Testis (tissue), 3 donors: ENCODE data around the gene GPR108. TPM values are rescaled to one million over a fixed set of nuclear protein-coding genes. Genes with fewer than 3 reads are reported as not detected.

ENCODE experiments used
- DNase-seq: peaks from one replicate; pipeline ENCODE4 v3.0.0-alpha.2; 2019
- H3K27ac ChIP-seq, 2 donors: fragments of 200-600 bp; sonication (generic); one replicate each; pipeline ENCODE4 v1.5.1; 2019
- H3K27me3 ChIP-seq: fragments of 200-600 bp; sonication (generic); one replicate; pipeline ENCODE4 v1.5.1; 2019
- H3K36me3 ChIP-seq: fragments of 200-600 bp; sonication (generic); one replicate; pipeline ENCODE4 v1.5.1; 2017; ENCODE audit warnings: low read depth; ENCODE audit errors: missing control alignments
- H3K4me1 ChIP-seq: fragments of 200-600 bp; sonication (generic); one replicate; pipeline ENCODE4 v1.5.1; 2019
- H3K4me3 ChIP-seq, 2 donors: fragments of 200-600 bp; sonication (generic); one replicate each; pipeline ENCODE4 v1.5.1; 2017 to 2019
- H3K9me3 ChIP-seq: fragments of 200-600 bp; sonication (generic); one replicate; pipeline ENCODE4 v1.5.1; 2017
- POLR2A ChIP-seq: fragments of 450-650 bp; IDR thresholded peaks from one replicate; pipeline ENCODE4 v1.6.1; 2017; ENCODE audit warnings: antibody characterized with exemption, mild to moderate bottlenecking, moderate library complexity
- WGBS, 2 donors: methylation state at CpG; one replicate each; pipeline ENCODE4 v1.1.5; 2018; 5-methylcytosine and 5-hydroxymethylcytosine counted together
- intact Hi-C: fragments of 100-400 bp; cut with DNase I; formaldehyde crosslinking; loops from one replicate; pipeline ENCODE4 v1.15.1; 2023; ENCODE audit warnings: low total_unique reads
- polyA plus RNA-seq: library from polyadenylated mRNA; stranded (reverse); fragments of 350-450 nt; fragmentation: Illumina TruSeq; extraction: RNeasy Lipid Tissue Mini Kit (QIAGEN cat#74804); gene quantifications from one replicate; pipeline ENCODE4 v1.2.3, GENCODE V29; 2014; ENCODE audit warnings: low read depth, low replicate concordance; ENCODE audit not compliant: insufficient read depth
- total RNA-seq, 2 donors: library from RNA; depleted of rRNA; stranded (reverse); fragments of >200 nt; gene quantifications; one replicate each; pipeline ENCODE4 v1.2.3, GENCODE V29; 2016
- TF ChIP-seq, protein P1 (sequence below), 3 experiments: fragments of 450-650 bp in 2 of 3; fragments of 200-600 bp in 1 of 3; sonication (generic) in 1 of 3; IDR thresholded peaks; one replicate each; pipeline ENCODE4 v1.5.1; 2016 to 2019; ENCODE audit warnings: antibody characterized with exemption in 3 of 3, mild to moderate bottlenecking in 2 of 3, moderate library complexity in 1 of 3

The GPR108 gene
- total and polyA plus RNA-seq, 3 donors from 2014 or later: 61.8 to 105 (median 87.1) TPM

DNA sequence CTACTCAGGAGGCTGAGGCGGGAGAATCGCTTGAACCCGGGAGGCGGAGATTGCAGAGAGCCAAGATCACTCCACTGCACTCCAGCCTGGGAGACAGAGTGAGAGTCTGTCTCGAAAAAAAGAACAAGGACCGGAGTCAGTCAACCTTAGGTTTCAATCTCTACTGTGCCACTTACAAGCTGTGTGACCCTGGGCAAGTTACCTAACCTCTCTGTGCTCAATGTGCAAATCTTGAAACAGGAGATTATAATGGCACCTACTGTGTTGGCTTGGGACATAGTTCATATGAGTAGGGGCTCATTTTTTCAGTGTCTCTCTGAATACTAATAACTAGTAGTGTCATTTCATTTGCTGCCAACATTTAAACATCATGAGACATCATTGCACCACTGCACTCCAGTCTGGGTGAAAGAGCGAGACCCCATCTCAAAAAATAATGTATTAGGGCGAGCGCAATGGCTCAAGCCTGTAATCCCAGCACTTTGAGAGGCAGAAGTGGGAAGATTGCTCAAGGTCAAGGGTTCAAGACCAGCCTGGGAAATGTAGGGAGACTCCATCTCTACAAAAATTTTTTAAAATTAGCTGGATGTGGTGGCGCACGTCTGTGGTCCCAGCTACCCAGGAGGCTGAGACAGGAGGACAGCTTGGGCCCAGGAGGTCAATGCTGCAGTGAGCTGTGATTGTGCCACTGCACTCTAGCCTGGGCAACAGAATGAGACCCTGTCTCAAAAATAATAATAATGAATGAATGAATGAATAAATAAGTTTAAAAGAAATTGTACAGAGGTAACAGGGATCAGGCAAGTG, 22.4 kb downstream of the GPR108 start:
- WGBS, 2 donors: 86 to 89% methylated on average over 11 of the region's 11 CpGs
- intact Hi-C loops: no loop called here
- no peaks in the 10 kb centered on the region for H3K4me1 ChIP-seq
- H3K9me3 ChIP-seq: no peaks in the 10 kb centered on the region
- TF ChIP-seq, protein P1, sequence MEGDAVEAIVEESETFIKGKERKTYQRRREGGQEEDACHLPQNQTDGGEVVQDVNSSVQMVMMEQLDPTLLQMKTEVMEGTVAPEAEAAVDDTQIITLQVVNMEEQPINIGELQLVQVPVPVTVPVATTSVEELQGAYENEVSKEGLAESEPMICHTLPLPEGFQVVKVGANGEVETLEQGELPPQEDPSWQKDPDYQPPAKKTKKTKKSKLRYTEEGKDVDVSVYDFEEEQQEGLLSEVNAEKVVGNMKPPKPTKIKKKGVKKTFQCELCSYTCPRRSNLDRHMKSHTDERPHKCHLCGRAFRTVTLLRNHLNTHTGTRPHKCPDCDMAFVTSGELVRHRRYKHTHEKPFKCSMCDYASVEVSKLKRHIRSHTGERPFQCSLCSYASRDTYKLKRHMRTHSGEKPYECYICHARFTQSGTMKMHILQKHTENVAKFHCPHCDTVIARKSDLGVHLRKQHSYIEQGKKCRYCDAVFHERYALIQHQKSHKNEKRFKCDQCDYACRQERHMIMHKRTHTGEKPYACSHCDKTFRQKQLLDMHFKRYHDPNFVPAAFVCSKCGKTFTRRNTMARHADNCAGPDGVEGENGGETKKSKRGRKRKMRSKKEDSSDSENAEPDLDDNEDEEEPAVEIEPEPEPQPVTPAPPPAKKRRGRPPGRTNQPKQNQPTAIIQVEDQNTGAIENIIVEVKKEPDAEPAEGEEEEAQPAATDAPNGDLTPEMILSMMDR (IDR thresholded peaks at IDR 0.05): no peak
- TF ChIP-seq POLR2A: no peak
- no peak overlapping the region for H3K27ac ChIP-seq
- no peaks in the 10 kb centered on the region for H3K27me3 ChIP-seq
- H3K4me3 ChIP-seq: no peak overlapping the region
- no peaks in the 10 kb centered on the region for H3K36me3 ChIP-seq
- DNase-seq: no peak

DNA sequence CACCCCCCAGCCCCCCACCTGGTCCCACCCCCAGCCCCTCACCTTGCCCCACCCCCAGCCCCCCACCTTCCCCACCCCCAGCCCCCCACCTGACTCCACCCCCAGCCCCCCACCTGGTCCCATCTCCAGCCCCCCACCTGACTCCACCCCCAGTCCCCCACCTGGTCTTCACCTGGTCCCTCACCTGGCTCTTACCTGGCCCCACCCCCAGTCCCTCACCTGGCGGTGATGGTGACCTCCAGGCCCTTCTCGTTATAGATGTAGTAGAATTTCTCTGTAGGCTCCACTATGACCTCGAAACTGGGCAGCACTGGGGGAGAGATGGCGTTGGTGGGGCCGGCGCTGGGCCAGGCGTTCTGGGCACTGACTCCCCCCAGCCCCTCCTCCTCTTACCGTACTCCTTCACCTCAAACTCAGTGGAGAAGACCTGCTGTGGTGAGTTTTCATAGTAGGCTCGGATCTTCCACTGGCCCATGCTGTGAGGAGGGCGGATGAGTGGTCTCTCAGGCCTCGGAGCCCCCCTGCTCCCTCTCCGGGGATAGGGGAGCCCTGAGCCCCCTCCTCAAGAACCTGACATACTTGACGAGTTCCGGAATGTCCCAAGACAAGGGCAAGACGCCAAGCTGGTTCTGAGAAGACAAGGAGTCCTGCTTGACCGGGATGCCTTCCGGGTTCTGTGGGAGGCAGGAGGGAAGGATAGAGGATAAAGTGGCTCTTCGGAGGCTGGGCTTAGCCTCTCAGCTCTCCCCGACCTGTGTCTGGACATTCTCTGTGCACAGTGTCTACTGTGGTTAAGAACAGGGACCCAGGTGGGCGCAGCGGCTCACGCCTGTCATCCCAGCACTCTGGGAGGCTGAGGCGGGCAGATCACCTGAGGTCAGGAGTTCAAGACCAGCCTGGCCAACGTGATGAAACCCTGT, 23.3 kb downstream of the GPR108 start:
- H3K27me3 ChIP-seq: no peaks in the 10 kb centered on the region
- intact Hi-C loops: no loop called here
- H3K4me1 ChIP-seq: no peaks in the 10 kb centered on the region
- TF ChIP-seq, protein P1 (IDR thresholded peaks at IDR 0.05): no peak
- TF ChIP-seq POLR2A: no peak
- no peaks in the 10 kb centered on the region for H3K9me3 ChIP-seq
- no peaks in the 10 kb centered on the region for H3K36me3 ChIP-seq
- WGBS, 2 donors: 71% methylated on average over 19 to 22 of the region's 24 CpGs
- H3K4me3 ChIP-seq: no peak overlapping the region
- no peak for DNase-seq
- H3K27ac ChIP-seq: no peak overlapping the region

- Histone ChIP-seq H3K9me3 (no peaks in the 10 kb centered on the region), H3K4me3 (no peak overlapping the region), H3K4me1 (no peaks in the 10 kb centered on the region), H3K27ac (no peak overlapping the region), H3K36me3 (no peaks in the 10 kb centered on the region), H3K27me3 (no peaks in the 10 kb centered on the region)
- TF ChIP-seq, protein P1 (IDR thresholded peaks at IDR 0.05): no peak
- no peak for TF ChIP-seq POLR2A
- no peak for DNase-seq
- 87 to 90% methylated on average over 20 of the region's 20 CpGs for WGBS, 2 donors
- intact Hi-C loops: no loop called here
Measured at GRCh38 chr19:6712692-6713670, 24.4 kb downstream of the GPR108 start.

- intact Hi-C loops: no loop called here
- no peak overlapping the region for H3K4me3 ChIP-seq
- H3K27ac ChIP-seq: no peak overlapping the region
- no peaks in the 10 kb centered on the region for H3K4me1 ChIP-seq
- no peaks in the 10 kb centered on the region for H3K9me3 ChIP-seq
- no peaks in the 10 kb centered on the region for H3K36me3 ChIP-seq
- no peak for TF ChIP-seq POLR2A
- TF ChIP-seq, protein P1 (IDR thresholded peaks at IDR 0.05): no peak
- no peak for DNase-seq
- 92 to 96% methylated on average over 8 to 16 of the region's 16 CpGs for WGBS, 2 donors
- no peaks in the 10 kb centered on the region for H3K27me3 ChIP-seq
Measured at GRCh38 chr19:6712231-6712630, 25.1 kb downstream of the GPR108 start.
